ENCODE results near the gene C3orf22.

GRCh38 chr3:126606001-126606400 lies 47.3 kb upstream of the C3orf22 start:
- TF ChIP-seq EZH2 (IDR thresholded peaks at IDR 0.05; ENCODE audit: low read length) = no peak
- TF ChIP-seq, protein P1, sequence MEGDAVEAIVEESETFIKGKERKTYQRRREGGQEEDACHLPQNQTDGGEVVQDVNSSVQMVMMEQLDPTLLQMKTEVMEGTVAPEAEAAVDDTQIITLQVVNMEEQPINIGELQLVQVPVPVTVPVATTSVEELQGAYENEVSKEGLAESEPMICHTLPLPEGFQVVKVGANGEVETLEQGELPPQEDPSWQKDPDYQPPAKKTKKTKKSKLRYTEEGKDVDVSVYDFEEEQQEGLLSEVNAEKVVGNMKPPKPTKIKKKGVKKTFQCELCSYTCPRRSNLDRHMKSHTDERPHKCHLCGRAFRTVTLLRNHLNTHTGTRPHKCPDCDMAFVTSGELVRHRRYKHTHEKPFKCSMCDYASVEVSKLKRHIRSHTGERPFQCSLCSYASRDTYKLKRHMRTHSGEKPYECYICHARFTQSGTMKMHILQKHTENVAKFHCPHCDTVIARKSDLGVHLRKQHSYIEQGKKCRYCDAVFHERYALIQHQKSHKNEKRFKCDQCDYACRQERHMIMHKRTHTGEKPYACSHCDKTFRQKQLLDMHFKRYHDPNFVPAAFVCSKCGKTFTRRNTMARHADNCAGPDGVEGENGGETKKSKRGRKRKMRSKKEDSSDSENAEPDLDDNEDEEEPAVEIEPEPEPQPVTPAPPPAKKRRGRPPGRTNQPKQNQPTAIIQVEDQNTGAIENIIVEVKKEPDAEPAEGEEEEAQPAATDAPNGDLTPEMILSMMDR (optimal IDR thresholded peaks at IDR 0.05 in 1 of 3, IDR thresholded peaks at IDR 0.05 in 1 of 3, conservative IDR thresholded peaks at IDR 0.05 in 1 of 3; ENCODE audit: extremely low read depth in 1 of 3, insufficient read depth in 2 of 3, low read length in 3 of 3) = no peak
